Pancreas (tissue), 10 donors: ENCODE results near the gene TRIM62. TPM values are rescaled to one million over a fixed set of nuclear protein-coding genes. Genes with fewer than 3 reads are reported as not detected.

Experiments
- ATAC-seq, 4 donors: fragments of 200-7000 bp; cut with Tn5 transposase; one replicate each; pipeline versions ENCODE4 v1.8.0 to v1.9.1; 2020; ENCODE audit warnings: mild to moderate bottlenecking in 4 of 4, moderate library complexity in 4 of 4
- DNase-seq, 6 donors: peaks; one replicate each; pipeline ENCODE4 v3.0.0-alpha.2; 2020
- FAIRE-seq: peaks from 2 replicates; lab custom pipeline; 2012; peaks lifted over from hg19 to GRCh38; lab: Jason Lieb, UNC
- H3K27ac ChIP-seq, 4 donors: fragments of 200-600 bp; sonication (generic); 1 replicate in 3 of 4; 2 replicates in 1 of 4; pipeline versions ENCODE4 v1.5.0 to v1.8.0; 2020
- H3K27me3 ChIP-seq, 4 donors: fragments of 200-600 bp; one replicate each; pipeline ENCODE4 v1.8.0; 2021
- H3K36me3 ChIP-seq, 3 donors: fragments of 200-600 bp; sonication (generic) in 1 of 3; one replicate each; pipeline versions ENCODE4 v1.5.0 to v1.8.0; 2020 to 2021
- H3K4me1 ChIP-seq, 3 donors: fragments of 200-600 bp; one replicate each; pipeline ENCODE4 v1.8.0; 2021
- H3K4me3 ChIP-seq, 4 donors: fragments of 200-600 bp; sonication (generic) in 2 of 4; one replicate each; pipeline versions ENCODE4 v1.5.0 to v1.8.0; 2020 to 2021
- H3K9me3 ChIP-seq, 4 donors: fragments of 200-600 bp; one replicate each; pipeline ENCODE4 v1.8.0; 2021
- CTCF ChIP-seq, 4 donors: fragments of 200-600 bp; sonication (generic) in 3 of 4; IDR thresholded peaks; one replicate each; pipeline versions ENCODE4 v1.5.0 to v1.8.0; 2021; ENCODE audit warnings: antibody characterized with exemption in 4 of 4
- WGBS, 2 donors: extraction: QIAGEN DNeasy Blood & Tissue Kit; methylation state at CpG; one replicate each; pipeline ENCODE4 v1.1.7; 2013; 5-methylcytosine and 5-hydroxymethylcytosine counted together
- intact Hi-C, 3 donors: fragments of 100-400 bp; cut with DNase I; formaldehyde crosslinking; loops; one replicate each; pipeline versions ENCODE4 v1.11.1 to v1.14.2; 2022
- polyA plus RNA-seq, 2 donors: library from polyadenylated mRNA; stranded (reverse); fragments of 200-250 nt; gene quantifications; one replicate each; pipeline ENCODE4 v1.2.3, GENCODE V29; 2013
- total RNA-seq, 6 donors: library from RNA; stranded (reverse); fragmentation: NEBNext Ultra II Directional in 4 of 6; extraction: Animal tissue kit (Norgen Biotek cat#: 25700) in 4 of 6; gene quantifications; one replicate each; pipeline versions ENCODE4 v1.2.1 to v1.2.4, GENCODE V29; 2021 to 2023
- donor health status: healthy with polysubstance abuse.
- donor health status: DM: no; HTN: no; CAD: no; lungs with moderate emphysema.
- donor health status: DM: no; HTN: no; CAD: no.
- donor health status: control.
- donor health status: control.
- donor health status: Bipolar disorder and iron deficiency.
- donor health status: DM: yes; HTN: yes; CAD: no.
- donor health status: DM: no; HTN: no; CAD: no.
- donor health status: DM: no; HTN: no; CAD: no.
- donor health status: DM: yes; HTN: yes; CAD: no.

TRIM62 gene
- total and polyA plus RNA-seq, 8 donors = 1.6 to 4.3 (median 2.7) TPM

- no peak for TF ChIP-seq CTCF (IDR thresholded peaks at IDR 0.05)
- Histone ChIP-seq H3K4me3 (no peak overlapping the region), H3K27me3 (no peaks in the 10 kb centered on the region), H3K36me3 (no peaks in the 10 kb centered on the region), H3K27ac (no peak overlapping the region), H3K4me1 (no peaks in the 10 kb centered on the region), H3K9me3 (no peaks in the 10 kb centered on the region)
- WGBS, 2 donors = 95 to 97% methylated on average over 25 to 26 of the region's 26 CpGs
- no peak for DNase-seq
- intact Hi-C loops = no loop called here
- ATAC-seq = no peak
- no peak for FAIRE-seq
Observed at GRCh38 chr1:33159577-33159976, 22.3 kb downstream of the TRIM62 start.

- 99 to 100% methylated on average over 3 of the region's 3 CpGs for WGBS, 2 donors
- H3K9me3 ChIP-seq = no peaks in the 10 kb centered on the region
- TF ChIP-seq CTCF (IDR thresholded peaks at IDR 0.05) = no peak
- H3K4me3 ChIP-seq = no peak overlapping the region
- DNase-seq (no peak), ATAC-seq (no peak), FAIRE-seq (no peak)
- intact Hi-C loops = no loop called here
- no peaks in the 10 kb centered on the region for H3K27me3 ChIP-seq
- no peaks in the 10 kb centered on the region for H3K36me3 ChIP-seq
- H3K4me1 ChIP-seq = no peaks in the 10 kb centered on the region
- H3K27ac ChIP-seq = no peak overlapping the region
Observed at GRCh38 chr1:33158366-33158765, 23.5 kb downstream of the TRIM62 start.

GRCh38 chr1:33157131-33157530 lies 24.7 kb downstream of the TRIM62 start:
- Histone ChIP-seq H3K36me3 (no peaks in the 10 kb centered on the region), H3K4me3 (no peak overlapping the region), H3K4me1 (no peaks in the 10 kb centered on the region), H3K27me3 (no peaks in the 10 kb centered on the region), H3K27ac (no peak overlapping the region), H3K9me3 (no peaks in the 10 kb centered on the region)
- intact Hi-C loops = no loop called here
- no peak for TF ChIP-seq CTCF (IDR thresholded peaks at IDR 0.05)
- no peak for DNase-seq
- 88 to 91% methylated on average over 4 of the region's 4 CpGs for WGBS, 2 donors
- ATAC-seq = no peak
- no peak for FAIRE-seq

- Histone ChIP-seq H3K9me3 (no peaks in the 10 kb centered on the region), H3K27me3 (no peaks in the 10 kb centered on the region), H3K4me3 (no peak overlapping the region), H3K36me3 (no peaks in the 10 kb centered on the region), H3K4me1 (no peaks in the 10 kb centered on the region), H3K27ac (no peak overlapping the region)
- 68 to 74% methylated on average over 4 of the region's 4 CpGs for WGBS, 2 donors
- intact Hi-C loops = no loop called here
- peak in 1 of 4 donors; percentile 14 for ATAC-seq
- no peak for FAIRE-seq
- DNase-seq = no peak
- no peak for TF ChIP-seq CTCF (IDR thresholded peaks at IDR 0.05)
Observed at GRCh38 chr1:33155877-33156538, 25.8 kb downstream of the TRIM62 start.

GRCh38 chr1:33153650-33154049 lies 28.2 kb downstream of the TRIM62 start:
- Histone ChIP-seq H3K4me3 (no peak overlapping the region), H3K27me3 (no peaks in the 10 kb centered on the region), H3K9me3 (no peaks in the 10 kb centered on the region), H3K36me3 (no peaks in the 10 kb centered on the region), H3K4me1 (no peaks in the 10 kb centered on the region), H3K27ac (no peak overlapping the region)
- 98 to 100% methylated on average over 2 of the region's 2 CpGs for WGBS, 2 donors
- ATAC-seq (no peak), DNase-seq (no peak), FAIRE-seq (no peak)
- intact Hi-C loops = no loop called here
- no peak for TF ChIP-seq CTCF (IDR thresholded peaks at IDR 0.05)
